ENCODE data around the gene PRC1. TPM values are rescaled to one million over a fixed set of nuclear protein-coding genes. Genes with fewer than 3 reads are reported as not detected.

The PRC1 gene
- total RNA-seq, 1 experiment from 2014 or later: 75.7 TPM

- Histone ChIP-seq H2BK5ac (ENCODE audit: insufficient read length, low read length) (no peak overlapping the region), H3K4me1 (ENCODE audit: insufficient read depth, low read length) (no peaks in the 10 kb centered on the region), H3K23me2 (ENCODE audit: insufficient read length, low read depth, low read length, poor library complexity, severe bottlenecking) (peaks cover 3% of the 10 kb centered on the region), H4K8ac (replicated peaks; ENCODE audit: insufficient read length, low read depth, low read length) (no peak overlapping the region), H2BK15ac (ENCODE audit: low read depth, low read length) (no peak overlapping the region), H2BK12ac (ENCODE audit: insufficient read length, low read depth, low read length) (no peak overlapping the region), H3K9ac (ENCODE audit: extremely low read depth, insufficient read length, low read length) (no peak overlapping the region), H3K9me3 (ENCODE audit: control insufficient read depth, low read depth, low read length) (no peaks in the 10 kb centered on the region), H2AK5ac (ENCODE audit: insufficient read length, low read length) (no peak overlapping the region), H3K4me2 (ENCODE audit: insufficient read depth, insufficient read length, low read length) (no peak overlapping the region), H3K79me1 (ENCODE audit: insufficient read depth, low read depth, low read length, poor library complexity, severe bottlenecking) (no peaks in the 10 kb centered on the region), H2BK120ac (ENCODE audit: low read depth, low read length, poor library complexity, severe bottlenecking) (no peak overlapping the region), H2BK20ac (ENCODE audit: low read depth, low read length, poor library complexity, severe bottlenecking) (no peak overlapping the region), H3K27me3 (ENCODE audit: insufficient read depth, low read length) (no peaks in the 10 kb centered on the region), H4K20me1 (ENCODE audit: control insufficient read depth, insufficient read depth, insufficient read length) (no peaks in the 10 kb centered on the region), H3K18ac (ENCODE audit: insufficient read length, low read depth, low read length) (no peak overlapping the region), H3K23ac (ENCODE audit: insufficient read length, low read depth, low read length) (no peak overlapping the region), H3K27ac (ENCODE audit: insufficient read length, low read depth, low read length) (no peak overlapping the region), H4K91ac (ENCODE audit: insufficient read length, low read depth, low read length) (no peak overlapping the region), H3K56ac (ENCODE audit: insufficient read length, low read depth, low read length) (no peak overlapping the region), H4K5ac (ENCODE audit: insufficient read length, low read depth, low read length) (no peak overlapping the region), H3K4ac (ENCODE audit: low read depth, low read length) (no peak overlapping the region), H3K79me2 (ENCODE audit: insufficient read depth, low read length) (no peaks in the 10 kb centered on the region), H3T11ph (ENCODE audit: low read length) (no peak overlapping the region), H3K14ac (ENCODE audit: insufficient read depth, low read length) (no peak overlapping the region), H2AFZ (ENCODE audit: low read length) (no peak overlapping the region)
- Mint-ChIP-seq H3K27ac (no peak overlapping the region), H3K4me1 (no peaks in the 10 kb centered on the region), H3K4me3 (no peak overlapping the region), H3K27me3 (ENCODE audit: low read depth) (no peaks in the 10 kb centered on the region), H3K36me3 (ENCODE audit: insufficient read depth in 1 of 3, low read depth in 3 of 3) (peaks cover 39 to 87% (median 68%) of the 10 kb centered on the region in 3 experiments; a peak in 6 of 7 replicates), H3K9me3 (no peaks in the 10 kb centered on the region)
- no peak for DNase-seq
- WGBS (ENCODE audit: extremely low coverage, insufficient read length, low lambda C conversion rate): no CpG with 5 or more reads among the region's 16 CpGs
- TF ChIP-seq CTCF (conservative IDR thresholded peaks at IDR 0.05): no peak
Measured at GRCh38 chr15:90946538-90946937, 47.8 kb downstream of the PRC1 start.

All from H9 (cell line).